Hematopoietic multipotent progenitor cell treated with erythropoietin and hydrocortisone succinate and interleukin-3 and kit ligand, for 8 days (in vitro differentiated cells): ENCODE measurements around the gene RTN1.

Experiments used
- DNase-seq: peaks from one replicate; pipeline ENCODE4 v3.0.0-alpha.2; 2015

RTN1 gene

GRCh38 chr14:59787045-59787674 is 83.4 kb downstream of the RTN1 start:
- DNase-seq: no peak

GRCh38 chr14:59785629-59786028 is 84.9 kb downstream of the RTN1 start:
- no peak for DNase-seq

DNA sequence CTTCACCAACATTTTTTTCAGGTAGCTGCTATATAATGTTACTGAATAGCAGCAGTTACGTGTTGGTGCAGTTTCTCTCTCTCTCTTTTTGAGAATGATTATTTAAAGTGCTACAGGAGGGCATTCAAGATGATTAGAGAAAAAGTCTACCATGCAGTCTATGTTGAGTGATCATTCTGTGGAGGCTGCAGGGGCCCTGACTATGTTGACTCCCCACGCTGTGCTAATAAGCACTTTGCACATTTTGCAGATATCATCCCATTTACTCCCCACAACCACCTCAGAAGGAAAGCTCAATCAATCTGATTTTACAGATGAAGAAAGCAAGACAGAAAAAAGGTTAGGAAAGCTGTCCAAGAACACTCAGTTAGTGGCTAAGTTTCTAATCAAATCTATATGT is 87.8 kb downstream of the RTN1 start:
- DNase-seq: no peak

- DNase-seq: no peak
Observed at GRCh38 chr14:59777006-59777579, 93.5 kb downstream of the RTN1 start.

DNA sequence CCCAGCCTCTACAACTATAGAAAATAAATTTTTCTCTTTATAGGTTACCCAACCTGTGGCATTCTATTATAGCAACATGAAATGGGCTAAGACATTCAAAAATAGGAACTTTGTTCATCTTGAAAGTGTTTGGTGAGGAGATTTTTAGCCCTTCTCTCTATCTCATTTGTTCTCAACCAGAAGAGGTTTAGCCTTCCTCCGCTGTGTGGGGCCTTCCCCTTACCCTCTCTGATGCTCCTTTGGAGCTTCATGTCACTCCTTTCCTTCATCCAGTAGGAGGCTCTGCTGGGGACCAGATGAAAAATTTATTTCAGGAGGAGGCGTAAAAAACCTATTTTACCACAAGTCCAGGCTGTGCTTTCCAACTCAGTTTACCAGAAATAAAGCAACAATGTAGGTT is 94.1 kb downstream of the RTN1 start:
- no peak for DNase-seq

DNA sequence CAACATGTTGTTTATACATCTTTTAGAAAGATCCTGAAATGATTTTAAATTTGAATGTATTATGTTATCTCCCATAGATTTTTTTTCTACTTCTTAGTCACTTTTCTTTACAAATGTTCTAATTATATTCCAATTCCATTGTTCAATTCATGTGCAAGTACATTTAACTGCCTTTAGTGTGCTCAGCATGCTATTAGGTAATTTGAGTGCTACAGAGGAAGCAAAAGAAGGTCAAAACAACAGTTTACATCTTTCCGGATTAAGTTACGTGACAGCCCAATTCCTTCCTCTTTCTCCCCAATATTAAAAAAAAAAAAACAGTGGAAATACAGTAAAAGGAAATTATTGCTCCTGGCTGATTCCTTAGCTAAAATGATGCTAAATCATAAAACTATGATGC is 98.3 kb downstream of the RTN1 start:
- DNase-seq: no peak

- no peak for DNase-seq
Observed at GRCh38 chr14:59771577-59771976, 99.0 kb downstream of the RTN1 start.

DNA sequence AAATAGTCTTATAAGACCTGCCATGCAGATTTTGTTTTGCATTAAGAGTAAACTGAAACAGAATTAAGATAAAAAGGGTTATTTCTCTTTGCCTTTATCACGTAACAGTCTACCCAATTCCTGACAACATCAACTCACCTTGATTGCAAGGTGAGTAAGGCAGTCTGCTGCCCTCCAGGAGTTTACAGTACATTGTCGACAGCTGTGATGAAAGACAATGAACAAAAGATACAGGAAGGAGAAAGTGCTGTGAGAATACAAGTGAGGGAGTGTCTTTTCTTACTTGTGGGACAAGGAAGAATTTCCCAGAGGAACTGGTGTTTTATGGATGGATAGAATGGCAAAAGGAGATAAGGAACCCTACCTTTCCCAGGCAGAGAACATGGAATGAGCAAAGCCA is 101.0 kb downstream of the RTN1 start:
- DNase-seq: no peak

- no peak for DNase-seq
Observed at GRCh38 chr14:59768855-59769375, 101.7 kb downstream of the RTN1 start.

DNA sequence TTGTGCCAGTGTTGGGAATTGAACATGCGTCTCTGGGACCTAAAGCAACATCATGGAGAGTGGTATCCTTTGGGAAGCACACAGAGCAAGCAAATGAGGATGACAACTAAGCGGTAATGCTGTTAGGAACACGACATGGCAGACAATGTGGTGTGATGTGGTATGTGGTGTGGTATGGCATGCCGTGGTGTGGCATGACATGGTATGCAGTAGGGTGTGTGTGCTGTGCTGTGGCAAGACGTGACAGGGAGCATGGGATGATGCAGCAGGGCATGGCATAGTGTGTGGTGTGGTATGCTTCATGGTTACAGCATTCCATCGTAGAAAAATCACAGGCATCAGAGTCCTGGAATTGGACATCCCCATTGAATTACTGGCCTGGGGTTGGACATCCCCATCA is 108.7 kb downstream of the RTN1 start:
- DNase-seq: no peak

- no peak for DNase-seq
Observed at GRCh38 chr14:59755409-59756135, 115.0 kb downstream of the RTN1 start.

- no peak for DNase-seq
Observed at GRCh38 chr14:59754256-59754655, 116.3 kb downstream of the RTN1 start.

DNA sequence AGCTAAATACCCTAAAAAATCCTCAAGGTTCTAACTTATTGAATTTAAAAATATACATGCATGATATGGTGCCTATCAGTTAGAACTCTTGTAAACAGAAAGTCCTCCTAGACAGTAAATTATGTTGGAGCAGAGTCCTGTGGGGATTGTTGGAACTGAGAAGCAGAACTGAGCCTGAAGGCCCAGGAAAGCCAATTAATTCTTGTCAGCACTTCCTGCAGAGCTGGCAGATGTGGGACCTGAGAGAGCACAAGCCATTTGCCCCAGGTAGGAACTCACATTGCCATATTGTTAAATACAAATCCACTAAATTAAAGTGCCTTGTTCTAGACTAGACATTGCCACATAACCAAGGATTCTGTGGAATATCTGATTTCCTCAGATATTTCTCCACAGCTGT is 117.1 kb downstream of the RTN1 start:
- DNase-seq: no peak

DNA sequence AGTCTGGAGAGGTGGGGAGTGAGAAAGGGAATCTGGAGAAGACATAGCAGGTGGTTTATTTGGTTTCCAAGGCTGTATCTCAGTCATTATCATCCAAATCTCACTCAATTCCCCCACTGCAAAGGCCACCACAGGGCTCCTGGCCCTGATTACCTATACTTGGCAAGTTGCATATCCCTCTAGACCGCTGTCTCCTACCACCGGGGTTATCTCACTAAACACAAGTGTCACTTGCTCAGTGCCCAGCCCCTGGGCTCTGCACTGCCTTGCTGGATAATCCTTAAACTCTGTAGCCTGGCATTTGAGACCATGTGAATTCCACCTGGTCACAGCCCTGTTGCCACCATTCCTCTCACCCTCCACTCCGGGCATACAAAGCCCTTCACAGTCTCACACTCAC is 119.0 kb downstream of the RTN1 start:
- no peak for DNase-seq

DNA sequence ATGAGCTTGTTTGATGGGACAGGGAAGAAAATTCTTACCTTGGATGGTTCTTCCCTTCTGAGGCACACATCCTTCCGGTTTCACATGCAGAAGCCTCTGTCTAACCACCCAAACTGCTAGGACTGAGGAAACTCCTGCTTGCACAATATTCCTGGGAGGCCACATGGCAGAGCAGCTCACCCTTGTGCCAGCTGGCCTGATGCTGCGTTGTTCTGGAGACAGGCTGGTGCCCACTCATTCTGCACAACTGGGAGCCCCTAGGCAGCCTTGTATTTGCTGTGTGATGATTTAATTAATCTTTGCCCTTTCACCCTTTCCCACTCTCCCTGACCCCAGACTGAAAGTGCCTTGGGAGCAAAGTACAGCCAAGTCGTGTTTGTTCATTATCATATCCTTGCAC is 130.8 kb downstream of the RTN1 start:
- DNase-seq: no peak

DNA sequence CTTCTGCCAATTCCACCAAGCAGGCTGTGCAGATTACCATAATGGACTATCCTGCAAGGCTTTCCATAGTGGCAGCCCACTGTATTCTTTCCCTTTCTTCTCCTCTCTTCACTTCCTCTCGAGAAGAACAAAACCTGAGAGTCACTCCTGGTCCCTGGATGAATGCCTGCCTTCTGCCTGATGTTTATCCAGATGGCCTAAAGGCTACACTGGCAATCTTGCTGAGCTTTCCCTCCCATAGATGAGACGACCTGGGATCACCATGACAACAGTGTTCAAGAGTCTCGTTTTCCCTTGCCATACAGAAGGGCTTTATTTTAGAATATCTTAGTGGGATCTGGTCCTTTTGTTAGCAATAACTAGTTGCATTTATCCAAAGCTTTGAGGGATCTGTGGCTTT is 142.3 kb downstream of the RTN1 start:
- no peak for DNase-seq

- no peak for DNase-seq
Observed at GRCh38 chr14:59727073-59727661, 143.4 kb downstream of the RTN1 start.

DNA sequence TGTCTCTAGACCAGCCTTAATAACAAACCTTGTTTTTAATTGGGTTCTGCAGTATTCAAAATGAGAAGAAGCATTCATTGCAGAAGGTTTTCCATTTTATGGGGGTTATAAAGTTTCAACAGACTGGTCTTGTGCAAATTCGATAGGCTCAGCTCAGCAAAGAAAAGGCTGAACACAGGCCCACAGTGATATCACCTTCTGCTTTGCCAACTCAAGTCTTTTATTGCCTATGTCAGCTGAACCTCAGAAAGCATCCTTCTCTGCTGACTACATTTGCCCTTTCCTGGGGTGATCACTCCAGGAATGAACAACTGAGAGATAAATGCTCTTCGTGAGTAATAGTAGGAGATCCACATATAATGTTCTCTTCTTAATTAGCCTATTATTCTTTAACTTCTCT is 159.5 kb downstream of the RTN1 start:
- no peak for DNase-seq

- DNase-seq: no peak
Observed at GRCh38 chr14:59707778-59708561, 162.6 kb downstream of the RTN1 start.

DNA sequence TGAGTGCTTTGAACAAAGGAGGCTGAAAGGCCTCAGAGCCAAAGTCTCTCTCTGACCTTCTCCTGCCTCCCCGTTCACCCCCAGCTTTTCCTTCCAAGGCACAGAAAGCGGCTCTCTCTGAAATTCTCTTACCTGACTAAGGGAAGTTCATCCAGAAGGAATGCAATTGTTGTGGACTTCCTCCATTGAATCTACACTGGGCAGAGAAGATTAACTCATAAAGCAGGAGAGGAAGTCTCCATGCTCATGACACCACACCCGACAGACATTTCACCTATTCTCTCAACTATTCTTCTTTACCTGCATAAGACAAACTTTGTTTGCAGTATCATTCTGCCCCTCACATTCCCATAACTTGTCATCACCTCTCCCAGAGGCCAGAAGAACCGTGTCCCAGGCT is 164.7 kb downstream of the RTN1 start:
- no peak for DNase-seq

GRCh38 chr14:59705245-59705644 is 165.3 kb downstream of the RTN1 start:
- DNase-seq: no peak

DNA sequence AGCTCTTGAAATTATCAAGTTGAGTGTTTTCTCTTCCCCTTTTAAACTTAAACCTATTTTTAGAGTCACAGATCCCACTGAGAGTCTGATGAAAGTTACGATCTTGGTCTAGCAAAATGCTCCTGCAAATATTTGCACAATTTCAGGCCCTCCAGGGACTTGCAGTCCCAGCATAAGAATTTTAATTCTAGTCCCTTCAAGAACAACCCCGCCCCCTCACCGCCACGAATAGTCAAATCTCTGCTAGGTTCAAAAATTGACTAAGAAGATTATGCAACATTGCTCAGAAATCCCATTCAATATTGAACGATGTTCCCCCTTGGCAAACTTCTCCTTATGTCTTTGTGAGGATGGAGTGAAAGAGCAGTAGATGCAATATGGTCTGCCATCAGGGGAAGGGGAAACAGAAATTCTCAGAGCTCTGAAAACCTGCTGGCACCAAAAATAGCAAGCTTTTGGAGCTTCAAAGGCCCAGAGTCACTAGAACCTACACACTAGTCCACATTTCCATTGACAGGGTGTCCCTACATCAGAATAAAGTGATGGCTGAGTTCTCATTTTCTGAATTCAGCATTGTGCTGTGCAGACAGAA is 166.4 kb downstream of the RTN1 start:
- DNase-seq: no peak

GRCh38 chr14:59699442-59699841 is 171.1 kb downstream of the RTN1 start:
- no peak for DNase-seq
